ENCODE measurements around the gene LMCD1. TPM values are rescaled to one million over a fixed set of nuclear protein-coding genes. Genes with fewer than 3 reads are reported as not detected.
A peak's percentile ranks its signal among the peaks of the same experiment; 100 is the strongest.

The LMCD1 gene
- total and polyA plus RNA-seq, 2 experiments from 2014 or later, result 22.9 to 27.7 TPM

DNA sequence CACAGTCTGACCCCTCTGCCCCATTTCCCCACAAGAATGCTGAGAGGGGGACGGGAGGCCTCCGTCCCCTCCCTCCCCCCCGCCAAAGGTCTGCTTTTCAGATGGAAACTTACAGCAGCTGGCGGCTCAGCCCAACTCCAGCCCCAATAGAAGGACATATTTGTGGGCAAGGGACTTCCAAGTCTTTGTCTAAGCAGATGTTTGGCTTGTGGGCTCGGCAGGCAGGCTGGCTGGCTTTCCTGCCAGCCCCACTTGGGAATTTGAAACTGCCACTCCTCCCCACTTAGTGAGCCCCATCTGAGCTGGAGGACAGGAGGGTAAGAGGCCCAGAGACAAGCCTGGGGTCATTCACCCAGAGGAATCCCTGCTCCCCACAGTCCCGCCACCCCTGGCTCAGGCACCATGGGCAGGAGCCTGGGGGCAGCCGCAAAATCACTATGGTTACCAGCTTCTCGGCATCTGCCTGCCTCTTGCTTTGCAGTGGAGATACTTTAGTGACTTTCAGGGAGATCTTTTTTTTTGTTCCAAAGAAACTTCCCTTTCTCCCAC is 53.6 kb downstream of the LMCD1 start:
- Histone ChIP-seq H3K9me3 (ENCODE audit: low read depth) (no peaks in the 10 kb centered on the region), H3K36me3 (no peaks in the 10 kb centered on the region), H3K27me3 (no peaks in the 10 kb centered on the region), H3K27ac (no peak overlapping the region), H3K4me3 (no peak overlapping the region), H3K4me1 (ENCODE audit: low read depth) (peaks cover 3% of the 10 kb centered on the region)
- peak; percentile 28 to 96 for DNase-seq (ENCODE audit: low read depth in 1 of 2, low spot score in 1 of 2)
- TF ChIP-seq, protein P1, sequence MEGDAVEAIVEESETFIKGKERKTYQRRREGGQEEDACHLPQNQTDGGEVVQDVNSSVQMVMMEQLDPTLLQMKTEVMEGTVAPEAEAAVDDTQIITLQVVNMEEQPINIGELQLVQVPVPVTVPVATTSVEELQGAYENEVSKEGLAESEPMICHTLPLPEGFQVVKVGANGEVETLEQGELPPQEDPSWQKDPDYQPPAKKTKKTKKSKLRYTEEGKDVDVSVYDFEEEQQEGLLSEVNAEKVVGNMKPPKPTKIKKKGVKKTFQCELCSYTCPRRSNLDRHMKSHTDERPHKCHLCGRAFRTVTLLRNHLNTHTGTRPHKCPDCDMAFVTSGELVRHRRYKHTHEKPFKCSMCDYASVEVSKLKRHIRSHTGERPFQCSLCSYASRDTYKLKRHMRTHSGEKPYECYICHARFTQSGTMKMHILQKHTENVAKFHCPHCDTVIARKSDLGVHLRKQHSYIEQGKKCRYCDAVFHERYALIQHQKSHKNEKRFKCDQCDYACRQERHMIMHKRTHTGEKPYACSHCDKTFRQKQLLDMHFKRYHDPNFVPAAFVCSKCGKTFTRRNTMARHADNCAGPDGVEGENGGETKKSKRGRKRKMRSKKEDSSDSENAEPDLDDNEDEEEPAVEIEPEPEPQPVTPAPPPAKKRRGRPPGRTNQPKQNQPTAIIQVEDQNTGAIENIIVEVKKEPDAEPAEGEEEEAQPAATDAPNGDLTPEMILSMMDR (IDR thresholded peaks at IDR 0.05; ENCODE audit: low read depth, low read length), result no peak

DNA sequence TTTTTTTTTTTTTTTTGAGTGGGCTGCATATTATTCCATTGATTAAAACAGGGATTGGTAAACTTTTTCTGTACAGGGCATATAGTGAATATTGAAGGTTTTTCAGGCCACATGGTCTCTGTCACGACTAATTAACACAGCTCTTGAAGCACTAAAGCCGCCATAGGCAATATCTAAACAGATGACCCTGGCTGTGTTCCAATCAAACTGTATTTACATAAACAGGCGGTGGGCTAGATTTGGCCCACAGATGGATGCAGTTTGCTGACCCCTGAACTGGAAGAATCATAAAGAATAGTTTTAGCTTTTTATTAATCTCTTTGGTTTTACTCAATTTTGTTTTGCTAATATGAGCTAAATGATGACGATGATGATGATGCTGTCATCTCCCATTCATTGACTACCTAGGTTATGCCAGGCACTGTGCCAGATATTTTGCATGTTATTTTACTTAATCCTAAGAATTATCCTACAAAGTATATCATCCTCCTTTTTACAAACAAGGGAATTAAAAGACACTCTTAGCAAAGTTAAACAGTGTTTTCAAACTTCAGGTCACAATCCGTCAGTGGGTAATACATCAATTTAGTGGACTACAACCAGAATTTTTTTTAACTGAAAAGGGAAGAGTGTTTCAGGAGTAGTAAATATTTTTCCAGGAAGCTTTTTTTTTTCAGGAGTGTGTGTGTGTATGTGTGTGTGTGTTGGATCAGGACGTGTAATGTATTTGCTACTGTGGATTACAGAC is 54.3 kb downstream of the LMCD1 start:
- no peaks in the 10 kb centered on the region for H3K36me3 ChIP-seq
- H3K27ac ChIP-seq, result no peak overlapping the region

DNA sequence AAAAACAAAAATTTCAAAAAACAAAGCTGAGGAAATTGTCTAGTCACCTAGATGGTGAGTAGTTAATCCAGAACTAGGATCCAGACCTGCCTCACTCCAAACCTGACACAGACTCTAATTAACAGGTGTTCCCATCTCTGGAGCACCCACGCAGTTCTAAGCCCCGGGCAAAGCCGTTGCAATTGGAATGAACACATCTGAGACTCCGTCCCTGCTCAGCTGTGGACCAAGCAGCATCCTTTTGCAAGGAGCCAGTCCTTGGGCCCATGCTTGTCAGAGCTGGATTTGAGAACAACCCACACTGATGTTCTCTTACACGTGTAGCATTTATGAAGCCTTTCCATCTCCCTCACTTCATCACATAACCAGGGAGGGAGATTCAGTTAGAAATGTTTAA is 54.8 kb downstream of the LMCD1 start:
- no peak overlapping the region for H3K27ac ChIP-seq
- H3K9me3 ChIP-seq (ENCODE audit: low read depth), result no peaks in the 10 kb centered on the region
- DNase-seq (ENCODE audit: low read depth in 1 of 2, low spot score in 1 of 2), result no peak
- no peaks in the 10 kb centered on the region for H3K36me3 ChIP-seq
- peaks cover 3% of the 10 kb centered on the region for H3K4me1 ChIP-seq (ENCODE audit: low read depth)
- H3K27me3 ChIP-seq, result no peaks in the 10 kb centered on the region
- no peak overlapping the region for H3K4me3 ChIP-seq
- TF ChIP-seq, protein P1 (IDR thresholded peaks at IDR 0.05; ENCODE audit: low read depth, low read length), result no peak

More for the DNA sequence above, 54.3 kb downstream of the LMCD1 start:
- H3K4me1 ChIP-seq (ENCODE audit: low read depth), result peaks cover 3% of the 10 kb centered on the region
- DNase-seq (ENCODE audit: low read depth in 1 of 2, low spot score in 1 of 2), result no peak
- H3K4me3 ChIP-seq, result no peak overlapping the region
- H3K9me3 ChIP-seq (ENCODE audit: low read depth), result no peaks in the 10 kb centered on the region
- H3K27me3 ChIP-seq, result no peaks in the 10 kb centered on the region
- TF ChIP-seq, protein P1 (IDR thresholded peaks at IDR 0.05; ENCODE audit: low read depth, low read length), result no peak

DNA sequence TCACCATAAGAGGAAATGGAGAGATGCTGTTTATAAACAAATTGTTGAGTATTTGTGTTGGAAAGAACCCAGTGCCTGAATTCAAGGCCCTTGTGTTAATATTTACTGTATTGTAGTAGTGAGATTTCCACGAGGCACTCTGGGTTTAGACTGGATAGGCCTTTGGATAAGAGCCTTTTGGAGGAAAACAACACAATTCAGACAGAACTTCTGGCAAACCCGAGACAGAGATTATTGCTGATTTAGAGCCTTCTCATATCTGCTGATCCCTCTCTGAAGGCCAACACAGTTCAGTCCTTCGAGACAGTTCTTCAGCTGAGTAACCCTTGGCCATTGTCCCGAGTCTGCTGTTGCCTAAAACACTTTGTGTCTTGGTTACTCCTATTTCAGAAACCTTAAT is 55.7 kb downstream of the LMCD1 start:
- no peak overlapping the region for H3K27ac ChIP-seq
- TF ChIP-seq, protein P1 (IDR thresholded peaks at IDR 0.05; ENCODE audit: low read depth, low read length), result no peak
- H3K4me3 ChIP-seq, result no peak overlapping the region
- no peaks in the 10 kb centered on the region for H3K27me3 ChIP-seq
- peak in 1 of 2 donors; percentile 29 for DNase-seq (ENCODE audit: low read depth in 1 of 2, low spot score in 1 of 2)
- H3K9me3 ChIP-seq (ENCODE audit: low read depth), result no peaks in the 10 kb centered on the region
- H3K36me3 ChIP-seq, result no peaks in the 10 kb centered on the region
- H3K4me1 ChIP-seq (ENCODE audit: low read depth), result peaks cover 3% of the 10 kb centered on the region

DNA sequence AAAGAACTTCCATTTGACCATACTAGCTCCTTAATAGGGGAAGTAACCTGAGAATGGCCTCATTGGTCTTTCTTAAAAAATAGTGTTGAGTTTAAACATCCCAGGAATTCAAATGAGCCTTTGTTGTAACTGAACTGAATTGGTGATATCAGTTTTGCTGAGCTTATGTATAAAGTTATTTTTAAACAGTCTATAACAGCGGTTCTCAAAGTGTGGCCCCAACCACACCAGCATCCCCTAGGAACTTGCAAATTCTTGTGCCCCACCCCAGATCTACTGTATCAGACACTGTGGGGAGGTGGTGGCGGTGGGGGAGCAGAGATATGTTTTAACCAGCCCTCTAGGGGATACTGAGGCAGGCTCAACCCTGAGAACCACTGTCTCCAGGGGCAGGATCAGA is 57.0 kb downstream of the LMCD1 start:
- Histone ChIP-seq H3K27ac (no peak overlapping the region), H3K9me3 (ENCODE audit: low read depth) (no peaks in the 10 kb centered on the region), H3K27me3 (no peaks in the 10 kb centered on the region), H3K4me1 (ENCODE audit: low read depth) (peaks cover under 1% of the 10 kb centered on the region), H3K4me3 (no peak overlapping the region), H3K36me3 (no peaks in the 10 kb centered on the region)
- DNase-seq (ENCODE audit: low read depth in 1 of 2, low spot score in 1 of 2), result no peak
- TF ChIP-seq, protein P1 (IDR thresholded peaks at IDR 0.05; ENCODE audit: low read depth, low read length), result no peak

Measured in cardiac muscle cell (in vitro differentiated cells and primary cell).